Activated B cell treated with CpG ODN at 0.5 μM for 24 hours (primary cell): Measurements from ENCODE around the gene APC. TPM values are rescaled to one million over a fixed set of nuclear protein-coding genes. Genes with fewer than 3 reads are reported as not detected.
A peak's percentile ranks its signal among the peaks of the same experiment; 100 is the strongest.

ENCODE experiments used
- ATAC-seq: fragments of 200-7000 bp; cut with Tn5 transposase; one replicate; pipeline ENCODE4 v1.10.0; 2021; ENCODE audit warnings: low read depth, mild to moderate bottlenecking, moderate library complexity
- CTCF ChIA-PET: fragments of 350-600 bp; sonication (Branson Sonifier 250); formaldehyde crosslinking; loops from one replicate; lab custom pipeline; 2021; ENCODE audit warnings: antibody characterized with exemption; lab: Charles Lee
- POLR2A ChIA-PET: fragments of 350-600 bp; sonication (Branson Sonifier 250); formaldehyde crosslinking; loops from one replicate; lab custom pipeline; 2021; ENCODE audit warnings: antibody characterized with exemption; lab: Charles Lee
- DNase-seq: peaks from one replicate; pipeline ENCODE4 v3.0.0; 2022
- H3K27ac Mint-ChIP-seq: one replicate; pipeline ENCODE4 v1.8.0; 2020; ENCODE audit warnings: mixed read lengths
- H3K27me3 Mint-ChIP-seq: one replicate; pipeline ENCODE4 v1.8.0; 2021; ENCODE audit warnings: mixed read lengths
- H3K36me3 Mint-ChIP-seq: one replicate; pipeline ENCODE4 v1.8.0; 2021; ENCODE audit warnings: low read depth, mixed read lengths
- H3K4me1 Mint-ChIP-seq: one replicate; pipeline ENCODE4 v1.8.0; 2021; ENCODE audit warnings: mixed read lengths
- H3K4me3 Mint-ChIP-seq: one replicate; pipeline ENCODE4 v1.8.0; 2020; ENCODE audit warnings: mild to moderate bottlenecking, mixed read lengths
- H3K9me3 Mint-ChIP-seq: one replicate; pipeline ENCODE4 v1.8.0; 2020; ENCODE audit warnings: mixed read lengths
- CTCF ChIP-seq: fragments of 200-600 bp; IDR thresholded peaks from one replicate; pipeline ENCODE4 v1.8.0; 2022; ENCODE audit warnings: antibody characterized with exemption, mild to moderate bottlenecking
- intact Hi-C: fragments of 100-400 bp; cut with micrococcal nuclease; formaldehyde crosslinking; loops from one replicate; pipeline ENCODE4 v1.15.1; 2024
- total RNA-seq: library from RNA; stranded (reverse); gene quantifications from 2 replicates; pipeline ENCODE4 v1.2.3, GENCODE V29; 2022

The APC gene
- total RNA-seq, 1 donor from 2014 or later, result 41.7 TPM

GRCh38 chr5:112735702-112736101 lies 2.0 kb upstream of the APC start:
- no peaks in the 10 kb centered on the region for H3K9me3 Mint-ChIP-seq
- ATAC-seq (no peak), DNase-seq (no peak)
- POLR2A ChIA-PET, result interaction anchor here (1.9 kb wide), 1 partner anchor 28 kb away, joined by 7 read pairs; no protein-coding TSS in a partner anchor
- peaks cover 6% of the 10 kb centered on the region for H3K36me3 Mint-ChIP-seq
- intact Hi-C loops, result loop anchor here (2.0 kb wide), 1 partner anchor 19 kb away; no protein-coding TSS in a partner anchor
- no peaks in the 10 kb centered on the region for H3K27me3 Mint-ChIP-seq
- no peak for TF ChIP-seq CTCF
- CTCF ChIA-PET, result interaction anchor here (1.1 to 1.5 kb wide), 2 partner anchors 22 to 26 kb away, joined by 3 read pairs; no protein-coding TSS in a partner anchor
- H3K4me3 Mint-ChIP-seq, result no peak overlapping the region
- no peak overlapping the region for H3K27ac Mint-ChIP-seq
- peaks cover 20% of the 10 kb centered on the region for H3K4me1 Mint-ChIP-seq

GRCh38 chr5:112737070-112737462 lies 619 bp upstream of the APC start:
- Mint-ChIP-seq H3K27me3 (no peaks in the 10 kb centered on the region), H3K27ac (no peak overlapping the region), H3K4me3 (peak overlapping the region; percentile 96), H3K9me3 (no peaks in the 10 kb centered on the region), H3K36me3 (peaks cover 5% of the 10 kb centered on the region), H3K4me1 (peaks cover 21% of the 10 kb centered on the region)
- DNase-seq, result no peak
- no peak for ATAC-seq
- CTCF ChIA-PET, result interaction anchor here (0.6 kb wide), 1 partner anchor 186 kb away, joined by 3 read pairs; no protein-coding TSS in a partner anchor
- no peak for TF ChIP-seq CTCF
- POLR2A ChIA-PET, result interaction anchor here (0.7 to 1.9 kb wide), 2 partner anchors 29 to 1225 kb away, joined by 3 to 7 read pairs; partner anchors contain the start of gene STARD4
- intact Hi-C loops, result loop anchor here (1.0 to 2.0 kb wide), 2 partner anchors 20 to 30 kb away; no protein-coding TSS in a partner anchor

- Mint-ChIP-seq H3K36me3 (peaks cover 11% of the 10 kb centered on the region), H3K4me1 (peaks cover 25% of the 10 kb centered on the region), H3K4me3 (peak overlapping the region; percentile 96), H3K27me3 (no peaks in the 10 kb centered on the region), H3K27ac (peak overlapping the region; percentile 65), H3K9me3 (no peaks in the 10 kb centered on the region)
- no peak for TF ChIP-seq CTCF
- no peak for ATAC-seq
- no peak for DNase-seq
- intact Hi-C loops, result no loop called here
- ChIA-PET POLR2A (interaction anchor here (0.6 to 1.2 kb wide), 2 partner anchors 31 to 571 kb away, joined by 4 to 5 read pairs; no protein-coding TSS in a partner anchor), CTCF (no interaction called here)
These were observed 491 bp downstream of the APC start for GRCh38 chr5:112738191-112738560.

- H3K27ac Mint-ChIP-seq, result no peak overlapping the region
- no peak overlapping the region for H3K4me3 Mint-ChIP-seq
- TF ChIP-seq CTCF, result no peak
- H3K36me3 Mint-ChIP-seq, result peaks cover 12% of the 10 kb centered on the region
- no peak for DNase-seq
- no peaks in the 10 kb centered on the region for H3K27me3 Mint-ChIP-seq
- CTCF ChIA-PET, result no interaction called here
- peaks cover 15% of the 10 kb centered on the region for H3K4me1 Mint-ChIP-seq
- no peaks in the 10 kb centered on the region for H3K9me3 Mint-ChIP-seq
- no peak for ATAC-seq
- POLR2A ChIA-PET, result interaction anchor here (0.6 kb wide), 1 partner anchor 456 kb away, joined by 3 read pairs; no protein-coding TSS in a partner anchor
- intact Hi-C loops, result no loop called here
These were observed 4.7 kb downstream of the APC start for GRCh38 chr5:112742424-112742823.

GRCh38 chr5:112743631-112744030 lies 5.9 kb downstream of the APC start:
- H3K27ac Mint-ChIP-seq, result no peak overlapping the region
- TF ChIP-seq CTCF, result no peak
- intact Hi-C loops, result no loop called here
- CTCF ChIA-PET, result interaction anchor here (0.7 kb wide), 1 partner anchor 568 kb away, joined by 3 read pairs; no protein-coding TSS in a partner anchor
- ATAC-seq (no peak), DNase-seq (no peak)
- H3K9me3 Mint-ChIP-seq, result no peaks in the 10 kb centered on the region
- H3K36me3 Mint-ChIP-seq, result peaks cover 9% of the 10 kb centered on the region
- POLR2A ChIA-PET, result no interaction called here
- no peak overlapping the region for H3K4me3 Mint-ChIP-seq
- no peaks in the 10 kb centered on the region for H3K27me3 Mint-ChIP-seq
- H3K4me1 Mint-ChIP-seq, result peaks cover 5% of the 10 kb centered on the region
